Tibial nerve (tissue), 4 donors: ENCODE data around the gene TMC2.

Experiments used
- CTCF ChIP-seq, 5 experiments: fragments of 200-600 bp in 3 of 5; fragments of 450-650 bp in 2 of 5; sonication (generic) in 3 of 5; IDR thresholded peaks; one replicate each; pipeline ENCODE4 v1.5.1; 2016 to 2019; ENCODE audit warnings: antibody characterized with exemption in 5 of 5, mild to moderate bottlenecking in 3 of 5, moderate library complexity in 2 of 5
- EP300 ChIP-seq, 2 donors: sonication (generic); formaldehyde crosslinking; IDR thresholded peaks; one replicate each; pipeline ENCODE4 v1.6.1; 2017; ENCODE audit warnings: antibody characterized with exemption in 2 of 2, mild to moderate bottlenecking in 1 of 2
- POLR2A ChIP-seq, 2 donors: fragments of 450-650 bp; IDR thresholded peaks; one replicate each; pipeline ENCODE4 v1.6.1; 2017; ENCODE audit warnings: antibody characterized with exemption in 2 of 2, mild to moderate bottlenecking in 2 of 2, moderate library complexity in 2 of 2

- no peak for TF ChIP-seq CTCF (IDR thresholded peaks at IDR 0.05)
- no peak for TF ChIP-seq EP300 (IDR thresholded peaks at IDR 0.05)
- no peak for TF ChIP-seq POLR2A (IDR thresholded peaks at IDR 0.05)
Measured at GRCh38 chr20:2533118-2533517, 3.3 kb upstream of the TMC2 start.
